Measurements from ENCODE around the gene RPS6KA4.
A peak's percentile ranks its signal among the peaks of the same experiment; 100 is the strongest.

RPS6KA4 gene

GRCh38 chr11:64349404-64349803 lies 9.6 kb upstream of the RPS6KA4 start:
- no peak for DNase-seq

GRCh38 chr11:64351136-64351631 lies 7.8 kb upstream of the RPS6KA4 start:
- no peak for DNase-seq

- no peak for DNase-seq
Measured at GRCh38 chr11:64352099-64352994, 6.6 kb upstream of the RPS6KA4 start.

- DNase-seq: no peak
Measured at GRCh38 chr11:64352995-64353714, 5.8 kb upstream of the RPS6KA4 start.

- DNase-seq: no peak
Measured at GRCh38 chr11:64353715-64354506, 5.1 kb upstream of the RPS6KA4 start.

GRCh38 chr11:64355078-64355940 lies 3.7 kb upstream of the RPS6KA4 start:
- peak in 1 of 2 experiments; percentile 85 for DNase-seq

GRCh38 chr11:64356498-64357411 lies 2.2 kb upstream of the RPS6KA4 start:
- peak in 1 of 2 experiments; percentile 63 for DNase-seq

- DNase-seq: no peak
Measured at GRCh38 chr11:64357446-64357845, 1.5 kb upstream of the RPS6KA4 start.

GRCh38 chr11:64357904-64358535 lies 942 bp upstream of the RPS6KA4 start:
- DNase-seq: no peak

- DNase-seq: no peak
Measured at GRCh38 chr11:64358536-64358906, 441 bp upstream of the RPS6KA4 start.

- DNase-seq: no peak
Measured at GRCh38 chr11:64359712-64360445, 917 bp downstream of the RPS6KA4 start.

- no peak for DNase-seq
Measured at GRCh38 chr11:64360448-64360921, 1.5 kb downstream of the RPS6KA4 start.

GRCh38 chr11:64361659-64362058 lies 2.7 kb downstream of the RPS6KA4 start:
- no peak for DNase-seq

GRCh38 chr11:64362339-64362738 lies 3.4 kb downstream of the RPS6KA4 start:
- no peak for DNase-seq

- DNase-seq: no peak
Measured at GRCh38 chr11:64364435-64364834, 5.5 kb downstream of the RPS6KA4 start.

GRCh38 chr11:64364911-64365310 lies 5.9 kb downstream of the RPS6KA4 start:
- no peak for DNase-seq

- DNase-seq: no peak
Measured at GRCh38 chr11:64366751-64367150, 7.8 kb downstream of the RPS6KA4 start.

- no peak for DNase-seq
Measured at GRCh38 chr11:64367931-64368672, 9.1 kb downstream of the RPS6KA4 start.

- DNase-seq: no peak
Measured at GRCh38 chr11:64368673-64369074, 9.7 kb downstream of the RPS6KA4 start.

All from NCI-H446 (cell line).